SJSA1 (cell line): Measurements from ENCODE around the gene RRP9. TPM values are rescaled to one million over a fixed set of nuclear protein-coding genes. Genes with fewer than 3 reads are reported as not detected.

Source experiments
- DNase-seq, 2 experiments: peaks; one replicate each; pipeline ENCODE4 v3.0.0-alpha.2; 2015 to 2020; ENCODE audit warnings: low spot score in 2 of 2, low read depth in 1 of 2
- H3K27ac ChIP-seq: fragments of 250-450 bp; sonication (Bioruptor Pico); 2 replicates; pipeline ENCODE4 v1.5.1; 2020; ENCODE audit warnings: mild to moderate bottlenecking, moderate library complexity
- H3K27me3 ChIP-seq: fragments of 250-450 bp; sonication (Bioruptor Pico); replicated peaks from 2 replicates; pipeline ENCODE4 v1.5.1; 2020; ENCODE audit warnings: mild to moderate bottlenecking, moderate library complexity
- H3K36me3 ChIP-seq: fragments of 250-450 bp; sonication (Bioruptor Pico); 2 replicates; pipeline ENCODE4 v1.5.1; 2020; ENCODE audit warnings: mild to moderate bottlenecking
- H3K4me1 ChIP-seq: fragments of 250-450 bp; sonication (Bioruptor Pico); replicated peaks from 2 replicates; pipeline ENCODE4 v1.6.1; 2021; ENCODE audit warnings: mild to moderate bottlenecking
- H3K4me3 ChIP-seq: fragments of 250-450 bp; sonication (Bioruptor Pico); 2 replicates; pipeline ENCODE4 v1.5.1; 2020; ENCODE audit warnings: mild to moderate bottlenecking
- H3K9me3 ChIP-seq: fragments of 250-450 bp; sonication (Bioruptor Pico); replicated peaks from 2 replicates; pipeline ENCODE4 v1.5.1; 2020; ENCODE audit warnings: mild to moderate bottlenecking
- total RNA-seq: library from RNA; depleted of rRNA; stranded (reverse); fragments of >200 nt; shearing (Covaris generic); gene quantifications from 2 replicates; pipeline ENCODE4 v1.2.3, GENCODE V29; 2014

The RRP9 gene
- total RNA-seq, 1 experiment from 2014 or later: 45.5 TPM

DNA sequence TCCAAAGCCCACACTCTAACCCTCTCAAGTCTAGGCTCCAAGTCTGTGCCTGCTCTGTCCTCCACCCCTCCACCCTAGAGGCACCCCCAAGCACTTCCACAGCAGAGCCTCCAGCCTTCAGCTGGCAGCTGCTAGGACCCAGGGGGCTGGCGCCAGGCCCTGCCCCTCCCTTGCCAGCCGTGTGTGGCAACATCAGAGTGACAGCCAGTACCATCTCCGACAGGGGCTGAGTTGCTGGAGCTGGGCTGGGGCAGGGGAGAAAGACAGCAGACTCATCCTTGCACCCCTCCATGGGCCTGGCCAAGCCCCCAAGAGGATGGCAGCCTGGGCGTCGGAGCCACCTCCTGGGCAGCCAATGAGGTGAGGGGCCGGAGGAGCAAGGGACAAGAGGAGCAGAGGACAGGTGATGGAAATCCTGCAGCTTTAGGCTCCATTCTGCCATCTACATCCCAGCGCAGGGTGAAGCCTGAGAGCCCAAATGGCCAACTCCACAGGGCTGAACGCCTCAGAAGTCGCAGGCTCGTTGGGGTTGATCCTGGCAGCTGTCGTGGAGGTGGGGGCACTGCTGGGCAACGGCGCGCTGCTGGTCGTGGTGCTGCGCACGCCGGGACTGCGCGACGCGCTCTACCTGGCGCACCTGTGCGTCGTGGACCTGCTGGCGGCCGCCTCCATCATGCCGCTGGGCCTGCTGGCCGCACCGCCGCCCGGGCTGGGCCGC lies 13.6 kb upstream of the RRP9 start, which contains the start of gene GPR62:
Gene GPR62, plus strand, starts transcription at position 207 of the 718 bp plus-strand sequence. Its CDS starts 272 bp downstream, at position 479.
- H3K4me3 ChIP-seq: no peak within 1 kb of the TSS

DNA sequence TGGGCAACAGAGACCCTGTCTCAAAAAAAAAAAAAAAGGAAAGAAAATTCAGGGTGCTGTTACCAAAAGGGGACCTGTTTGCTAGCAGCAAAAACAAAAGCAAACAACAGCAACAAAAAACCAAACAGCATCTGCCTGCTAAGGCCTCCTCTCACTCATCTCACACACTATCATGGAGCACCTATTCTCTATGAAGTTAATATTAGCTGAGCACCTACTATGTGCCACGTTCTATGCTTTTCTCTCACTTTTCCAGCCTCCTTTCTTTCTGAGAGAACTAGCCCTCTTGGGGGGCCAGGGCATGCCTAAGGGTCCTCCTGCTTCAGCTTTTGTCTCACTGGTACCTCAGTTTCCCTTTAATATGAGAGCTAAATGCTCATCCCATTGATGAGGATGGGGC lies 13.0 kb upstream of the RRP9 start:
- Histone ChIP-seq H3K9me3 (no peaks in the 10 kb centered on the region), H3K36me3 (peaks cover 35% of the 10 kb centered on the region), H3K4me1 (peaks cover 9% of the 10 kb centered on the region), H3K4me3 (no peak overlapping the region), H3K27ac (no peak overlapping the region), H3K27me3 (no peaks in the 10 kb centered on the region)
- DNase-seq: no peak

More for the DNA sequence above, 13.6 kb upstream of the RRP9 start, which contains the start of gene GPR62:
- no peaks in the 10 kb centered on the region for H3K27me3 ChIP-seq
- peaks cover 9% of the 10 kb centered on the region for H3K4me1 ChIP-seq
- H3K36me3 ChIP-seq: peaks cover 42% of the 10 kb centered on the region
- no peaks in the 10 kb centered on the region for H3K9me3 ChIP-seq
- H3K27ac ChIP-seq: no peak within 1 kb of the TSS
- DNase-seq: no peak

DNA sequence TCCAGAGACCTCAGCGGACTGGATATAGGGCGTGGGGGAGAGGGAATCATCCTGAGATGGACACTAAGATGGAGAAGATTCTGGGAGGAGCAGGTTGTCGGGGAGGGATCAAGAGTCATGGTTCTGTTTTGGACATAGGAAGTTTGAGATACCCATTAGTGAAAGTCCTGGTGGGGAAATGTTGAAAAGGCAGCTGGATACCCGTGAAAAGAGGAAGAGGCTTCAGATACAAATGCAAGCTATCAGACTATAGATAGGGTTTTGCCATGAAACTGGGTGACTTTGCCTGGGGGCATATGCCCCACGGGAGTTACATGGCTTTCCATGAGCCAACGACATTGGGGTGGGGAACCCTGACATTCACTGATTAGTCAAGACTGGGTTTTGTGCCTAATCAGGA lies 12.4 kb upstream of the RRP9 start:
- no peak overlapping the region for H3K27ac ChIP-seq
- H3K4me3 ChIP-seq: no peak overlapping the region
- H3K9me3 ChIP-seq: no peaks in the 10 kb centered on the region
- peaks cover 29% of the 10 kb centered on the region for H3K36me3 ChIP-seq
- H3K4me1 ChIP-seq: peaks cover 9% of the 10 kb centered on the region
- no peak for DNase-seq
- no peaks in the 10 kb centered on the region for H3K27me3 ChIP-seq

DNA sequence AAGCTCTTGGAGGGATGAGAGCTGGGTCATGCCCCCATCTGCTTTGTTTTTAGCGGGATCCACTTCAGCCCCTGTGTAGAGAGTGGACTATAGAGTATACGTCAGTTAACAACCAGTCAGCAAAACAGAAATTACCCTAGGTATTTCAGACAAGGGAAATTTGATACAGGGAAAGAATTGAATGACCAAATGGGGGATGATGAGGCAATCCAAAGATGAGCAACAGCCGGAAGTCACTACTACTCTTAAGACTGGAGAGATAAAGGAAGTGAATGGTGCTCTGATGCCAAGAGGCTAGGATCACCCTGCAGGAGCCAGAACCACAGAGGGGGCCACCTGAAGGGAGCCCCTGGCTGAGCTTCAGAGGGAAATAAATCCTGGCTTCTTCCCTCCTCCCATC lies 11.7 kb upstream of the RRP9 start:
- H3K4me3 ChIP-seq: no peak overlapping the region
- no peak overlapping the region for H3K27ac ChIP-seq
- H3K36me3 ChIP-seq: peaks cover 24% of the 10 kb centered on the region
- H3K4me1 ChIP-seq: peaks cover 9% of the 10 kb centered on the region
- H3K9me3 ChIP-seq: no peaks in the 10 kb centered on the region
- DNase-seq: peak in 1 of 2 experiments; percentile 26
- no peaks in the 10 kb centered on the region for H3K27me3 ChIP-seq

DNA sequence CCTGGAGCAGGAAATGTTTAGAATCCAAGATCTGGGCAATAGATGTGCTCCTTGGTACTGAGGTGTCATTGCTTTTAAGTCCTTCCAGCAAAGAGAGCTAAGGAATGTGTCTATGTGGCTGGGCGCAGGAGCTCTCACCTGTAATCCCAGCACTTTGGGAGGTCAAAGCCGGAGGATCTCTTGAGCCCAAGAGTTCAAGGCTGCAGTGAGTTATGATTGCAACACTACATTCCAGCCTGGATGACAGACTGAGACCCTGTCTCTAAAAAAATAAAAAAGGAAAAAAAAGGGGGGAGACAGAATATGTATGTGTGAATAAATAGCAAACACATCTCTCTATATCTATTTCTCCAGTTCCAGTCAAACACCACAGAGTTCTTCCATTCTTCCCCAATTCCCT lies 9.2 kb upstream of the RRP9 start:
- DNase-seq: no peak

DNA sequence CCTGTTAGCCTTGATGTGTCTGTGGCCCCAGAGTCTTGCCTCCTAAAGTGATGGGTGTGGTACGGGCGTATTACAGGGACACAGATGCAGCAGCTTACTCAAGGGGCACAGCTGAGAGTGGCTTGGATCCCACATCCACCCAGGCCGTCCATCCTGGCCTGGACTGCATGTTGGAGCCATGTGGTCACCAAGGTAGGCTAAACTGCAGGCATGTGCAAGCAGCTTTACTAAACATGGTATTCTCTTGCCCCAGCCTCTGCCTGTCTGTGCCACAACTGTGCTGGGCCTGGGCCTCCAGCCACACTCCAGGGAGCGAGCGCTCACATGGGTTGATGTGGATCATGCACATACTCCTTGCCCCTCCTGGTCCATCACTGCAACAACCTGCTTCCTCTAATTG lies 7.4 kb upstream of the RRP9 start:
- Histone ChIP-seq H3K36me3 (no peaks in the 10 kb centered on the region), H3K9me3 (no peaks in the 10 kb centered on the region), H3K27ac (no peak overlapping the region), H3K27me3 (no peaks in the 10 kb centered on the region), H3K4me1 (peaks cover 9% of the 10 kb centered on the region), H3K4me3 (no peak overlapping the region)
- no peak for DNase-seq

More for the DNA sequence above, 9.2 kb upstream of the RRP9 start:
- no peaks in the 10 kb centered on the region for H3K9me3 ChIP-seq
- no peaks in the 10 kb centered on the region; the same call in 1 of the 2 replicates for H3K36me3 ChIP-seq
- H3K4me1 ChIP-seq: peaks cover 9% of the 10 kb centered on the region
- H3K27ac ChIP-seq: no peak overlapping the region
- H3K27me3 ChIP-seq: no peaks in the 10 kb centered on the region
- H3K4me3 ChIP-seq: no peak overlapping the region

DNA sequence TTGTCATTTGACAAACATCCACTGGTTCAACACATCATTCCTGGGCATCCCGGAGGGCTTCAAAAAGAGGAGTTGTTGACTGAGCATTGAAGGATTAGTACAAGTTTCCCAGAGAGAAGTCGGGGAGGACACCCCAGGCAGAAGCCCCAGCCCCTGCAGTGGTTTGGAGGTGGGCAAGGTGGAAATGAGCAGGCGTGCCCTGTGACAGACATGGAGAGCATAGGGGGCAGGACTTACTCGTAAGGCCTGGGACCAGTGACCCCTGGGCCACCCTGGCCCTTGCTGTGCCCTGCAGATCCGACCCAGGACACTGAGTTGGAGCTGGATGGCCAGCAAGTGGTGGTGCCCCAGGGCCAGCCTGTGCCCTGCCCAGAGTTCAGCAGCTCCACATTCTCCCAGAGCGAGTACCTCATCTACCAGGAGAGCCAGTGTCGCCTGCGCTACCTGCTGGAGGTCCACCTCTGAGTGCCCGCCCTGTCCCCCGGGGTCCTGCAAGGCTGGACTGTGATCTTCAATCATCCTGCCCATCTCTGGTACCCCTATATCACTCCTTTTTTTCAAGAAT lies 6.4 kb upstream of the RRP9 start:
- Histone ChIP-seq H3K4me1 (peaks cover 5% of the 10 kb centered on the region), H3K4me3 (no peak overlapping the region), H3K27me3 (no peaks in the 10 kb centered on the region), H3K27ac (no peak overlapping the region), H3K9me3 (no peaks in the 10 kb centered on the region), H3K36me3 (no peaks in the 10 kb centered on the region)
- no peak for DNase-seq

DNA sequence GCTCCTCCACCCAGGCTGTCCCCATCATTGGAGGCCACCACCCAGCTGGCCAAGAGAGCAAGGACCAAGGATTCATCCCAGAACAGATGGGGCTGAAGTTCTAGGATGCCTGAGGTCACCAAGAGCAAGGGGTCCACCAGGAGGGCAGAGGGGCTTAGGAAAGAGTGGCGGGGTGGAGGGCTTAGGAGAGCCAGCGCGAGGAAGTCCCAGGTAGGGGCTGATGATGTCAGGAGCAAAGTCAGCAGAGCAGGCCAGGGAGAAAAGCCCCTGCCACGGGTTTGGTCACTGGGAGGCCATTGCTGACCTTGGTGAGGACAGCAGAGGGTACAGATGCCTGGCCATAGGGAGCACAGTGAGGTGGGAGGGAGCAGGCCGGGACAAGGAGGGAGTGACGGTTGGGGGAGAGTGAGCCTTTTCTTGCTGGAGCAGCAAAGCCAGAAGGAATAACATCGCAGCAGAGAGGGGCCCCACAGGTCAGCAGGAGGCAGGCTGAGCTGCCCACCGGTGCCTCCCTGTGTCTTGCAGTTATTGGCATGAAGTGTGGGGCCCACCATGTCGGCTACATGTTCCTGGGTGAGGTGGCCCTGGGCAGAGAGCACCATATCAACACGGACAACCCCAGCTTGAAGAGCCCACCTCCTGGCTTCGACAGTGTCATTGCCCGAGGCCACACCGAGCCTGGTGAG lies 5.7 kb upstream of the RRP9 start:
- H3K27ac ChIP-seq: no peak overlapping the region
- no peak overlapping the region for H3K4me3 ChIP-seq
- no peaks in the 10 kb centered on the region for H3K36me3 ChIP-seq
- H3K9me3 ChIP-seq: no peaks in the 10 kb centered on the region
- H3K4me1 ChIP-seq: peaks cover 12% of the 10 kb centered on the region
- no peak for DNase-seq
- H3K27me3 ChIP-seq: no peaks in the 10 kb centered on the region

DNA sequence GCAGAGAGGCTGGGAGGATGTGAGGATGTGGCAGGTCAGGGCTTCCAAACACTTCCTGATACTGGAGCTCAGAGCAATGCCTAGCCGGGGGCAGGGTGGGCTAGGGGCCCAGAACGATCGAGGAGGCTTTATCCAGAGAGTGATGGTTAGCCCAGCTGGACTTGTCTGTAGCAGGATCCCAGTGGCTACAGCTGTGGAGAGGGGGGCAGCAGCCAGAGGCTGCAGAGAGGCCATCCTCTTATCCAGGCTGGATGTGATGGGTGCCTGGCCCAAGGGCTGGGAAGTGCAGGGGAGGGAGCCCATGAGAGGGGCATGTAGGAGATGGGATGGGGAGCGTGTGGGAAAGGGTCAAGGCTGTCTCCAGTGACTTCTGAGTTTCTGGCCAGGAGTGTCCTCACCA lies 5.1 kb upstream of the RRP9 start:
- Histone ChIP-seq H3K27me3 (no peaks in the 10 kb centered on the region), H3K36me3 (no peaks in the 10 kb centered on the region), H3K4me1 (peaks cover 15% of the 10 kb centered on the region), H3K4me3 (no peak overlapping the region), H3K27ac (no peak overlapping the region), H3K9me3 (no peaks in the 10 kb centered on the region)
- no peak for DNase-seq

DNA sequence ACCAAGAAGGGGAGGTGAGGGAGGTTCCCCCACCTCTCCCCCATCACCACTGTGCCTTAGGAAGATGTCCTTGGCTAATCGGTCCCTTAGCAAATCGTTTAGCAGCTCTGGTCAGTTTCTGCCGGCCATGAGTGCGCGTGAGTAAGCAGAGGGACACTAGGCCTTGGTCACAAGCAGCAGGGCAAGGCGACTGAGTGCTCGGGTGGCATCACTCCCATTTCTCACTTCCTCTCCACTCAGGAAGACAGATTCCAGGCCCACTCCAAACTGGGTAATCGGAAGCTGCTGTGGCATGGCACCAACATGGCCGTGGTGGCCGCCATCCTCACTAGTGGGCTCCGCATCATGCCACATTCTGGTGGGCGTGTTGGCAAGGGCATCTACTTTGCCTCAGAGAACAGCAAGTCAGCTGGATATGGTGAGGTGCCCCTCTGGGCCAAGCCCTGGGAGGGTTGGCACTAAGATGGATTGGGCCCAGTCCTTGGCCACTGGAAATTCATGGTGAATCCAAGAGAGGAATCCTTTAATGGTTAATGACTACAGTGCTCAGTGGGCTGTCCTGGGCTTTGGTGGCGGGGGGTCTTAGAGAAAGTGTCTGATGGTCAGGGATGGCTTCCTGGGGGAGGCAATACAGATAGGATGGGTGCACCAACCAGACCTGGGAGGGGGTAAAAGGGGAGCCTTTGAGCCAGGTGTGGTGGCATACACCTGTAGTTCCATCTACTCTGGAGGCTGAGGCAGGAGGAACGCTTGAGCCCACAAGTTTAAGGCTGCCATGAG lies 4.4 kb upstream of the RRP9 start:
- Histone ChIP-seq H3K36me3 (no peaks in the 10 kb centered on the region), H3K27ac (no peak overlapping the region), H3K27me3 (no peaks in the 10 kb centered on the region), H3K4me1 (peaks cover 15% of the 10 kb centered on the region), H3K4me3 (no peak overlapping the region), H3K9me3 (no peaks in the 10 kb centered on the region)
- no peak for DNase-seq

DNA sequence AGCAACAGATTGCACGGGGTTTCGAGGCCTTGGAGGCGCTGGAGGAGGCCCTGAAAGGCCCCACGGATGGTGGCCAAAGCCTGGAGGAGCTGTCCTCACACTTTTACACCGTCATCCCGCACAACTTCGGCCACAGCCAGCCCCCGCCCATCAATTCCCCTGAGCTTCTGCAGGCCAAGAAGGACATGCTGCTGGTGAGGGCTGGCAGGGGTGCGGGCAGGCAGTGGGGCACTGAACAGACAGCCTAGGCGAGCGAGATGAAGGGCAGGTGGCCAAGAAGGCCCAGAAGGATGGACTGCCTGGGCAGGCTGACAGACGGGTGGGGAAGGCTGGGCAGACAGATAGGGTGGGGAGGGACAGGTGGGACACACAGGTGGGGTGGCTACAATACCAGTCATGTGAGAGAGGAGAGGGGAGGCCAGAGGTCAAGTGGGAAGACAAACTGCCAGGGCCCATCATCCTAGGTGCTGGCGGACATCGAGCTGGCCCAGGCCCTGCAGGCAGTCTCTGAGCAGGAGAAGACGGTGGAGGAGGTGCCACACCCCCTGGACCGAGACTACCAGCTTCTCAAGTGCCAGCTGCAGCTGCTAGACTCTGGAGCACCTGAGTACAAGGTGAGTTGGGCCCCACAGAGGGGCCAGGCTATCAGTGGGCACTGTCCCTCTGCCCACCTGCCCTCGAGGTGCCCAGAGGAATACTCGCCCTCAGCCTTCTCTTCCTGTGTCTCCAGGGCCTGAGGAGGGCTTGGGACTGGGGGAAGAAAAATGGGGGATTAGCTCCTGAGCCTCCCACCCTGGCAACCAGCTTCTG lies 3.5 kb upstream of the RRP9 start:
- no peak for DNase-seq
- H3K9me3 ChIP-seq: no peaks in the 10 kb centered on the region
- no peak overlapping the region for H3K27ac ChIP-seq
- no peaks in the 10 kb centered on the region for H3K36me3 ChIP-seq
- H3K4me3 ChIP-seq: no peak overlapping the region
- H3K27me3 ChIP-seq: no peaks in the 10 kb centered on the region
- H3K4me1 ChIP-seq: peaks cover 21% of the 10 kb centered on the region

DNA sequence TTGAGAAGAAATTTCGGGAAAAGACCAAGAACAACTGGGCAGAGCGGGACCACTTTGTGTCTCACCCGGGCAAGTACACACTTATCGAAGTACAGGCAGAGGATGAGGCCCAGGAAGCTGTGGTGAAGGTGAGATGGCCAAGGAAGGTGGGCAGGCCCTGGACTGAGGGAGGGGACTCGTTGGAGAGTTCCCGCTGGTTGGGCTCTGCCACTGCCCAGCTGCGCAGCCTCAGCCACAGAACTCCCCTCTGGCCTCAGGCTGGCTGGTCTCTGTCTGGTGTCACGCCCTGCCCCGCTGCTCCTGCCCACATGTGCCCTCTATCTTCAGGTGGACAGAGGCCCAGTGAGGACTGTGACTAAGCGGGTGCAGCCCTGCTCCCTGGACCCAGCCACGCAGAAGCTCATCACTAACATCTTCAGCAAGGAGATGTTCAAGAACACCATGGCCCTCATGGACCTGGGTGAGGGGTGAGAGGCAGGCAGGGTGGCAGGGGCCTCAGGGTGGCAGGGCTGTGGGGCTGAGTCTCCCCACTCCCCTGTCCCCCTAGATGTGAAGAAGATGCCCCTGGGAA lies 2.8 kb upstream of the RRP9 start:
- H3K27ac ChIP-seq: no peak overlapping the region
- no peak for DNase-seq

More for the DNA sequence above, 2.8 kb upstream of the RRP9 start:
- Histone ChIP-seq H3K4me1 (peaks cover 21% of the 10 kb centered on the region), H3K9me3 (no peaks in the 10 kb centered on the region), H3K36me3 (no peaks in the 10 kb centered on the region), H3K27me3 (no peaks in the 10 kb centered on the region), H3K4me3 (no peak overlapping the region)
